Measurements from ENCODE around the gene ITGB2.

DNA sequence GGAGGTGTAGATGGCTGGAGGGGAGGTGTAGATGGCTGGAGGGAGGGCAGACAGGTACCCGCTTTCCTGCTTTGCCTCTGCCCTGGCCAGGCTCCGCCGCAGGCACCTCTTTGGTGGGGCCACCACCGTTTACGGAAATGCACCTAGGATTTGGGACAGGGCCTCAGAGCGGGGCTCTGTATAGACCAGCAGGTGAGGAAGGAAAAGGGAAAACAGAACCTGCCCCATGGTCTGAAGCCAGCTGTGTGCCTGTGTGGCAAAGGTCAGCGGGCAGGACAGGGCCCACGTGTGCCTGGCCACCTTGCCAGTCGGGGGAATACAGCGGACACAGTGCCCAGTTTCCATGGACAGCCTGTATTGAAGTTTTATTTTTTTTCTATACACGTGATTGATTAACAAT, 35.1 kb downstream of the ITGB2 start:
- TF ChIP-seq, protein P1, sequence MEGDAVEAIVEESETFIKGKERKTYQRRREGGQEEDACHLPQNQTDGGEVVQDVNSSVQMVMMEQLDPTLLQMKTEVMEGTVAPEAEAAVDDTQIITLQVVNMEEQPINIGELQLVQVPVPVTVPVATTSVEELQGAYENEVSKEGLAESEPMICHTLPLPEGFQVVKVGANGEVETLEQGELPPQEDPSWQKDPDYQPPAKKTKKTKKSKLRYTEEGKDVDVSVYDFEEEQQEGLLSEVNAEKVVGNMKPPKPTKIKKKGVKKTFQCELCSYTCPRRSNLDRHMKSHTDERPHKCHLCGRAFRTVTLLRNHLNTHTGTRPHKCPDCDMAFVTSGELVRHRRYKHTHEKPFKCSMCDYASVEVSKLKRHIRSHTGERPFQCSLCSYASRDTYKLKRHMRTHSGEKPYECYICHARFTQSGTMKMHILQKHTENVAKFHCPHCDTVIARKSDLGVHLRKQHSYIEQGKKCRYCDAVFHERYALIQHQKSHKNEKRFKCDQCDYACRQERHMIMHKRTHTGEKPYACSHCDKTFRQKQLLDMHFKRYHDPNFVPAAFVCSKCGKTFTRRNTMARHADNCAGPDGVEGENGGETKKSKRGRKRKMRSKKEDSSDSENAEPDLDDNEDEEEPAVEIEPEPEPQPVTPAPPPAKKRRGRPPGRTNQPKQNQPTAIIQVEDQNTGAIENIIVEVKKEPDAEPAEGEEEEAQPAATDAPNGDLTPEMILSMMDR (IDR thresholded peaks at IDR 0.05), result no peak
- TF ChIP-seq POLR2A (IDR thresholded peaks at IDR 0.05), result no peak
- TF ChIP-seq EP300 (IDR thresholded peaks at IDR 0.05), result no peak

All from suprapubic skin (tissue), 3 donors.